ENCODE data around the gene DCAF16. TPM values are rescaled to one million over a fixed set of nuclear protein-coding genes. Genes with fewer than 3 reads are reported as not detected.

Gene DCAF16
- total and polyA plus RNA-seq, 10 of the 15 experiments (the other 5 are each of a cell fraction or from before 2014, with no cell fraction given): 5.8 to 48.6 (median 26.0) TPM

DNA sequence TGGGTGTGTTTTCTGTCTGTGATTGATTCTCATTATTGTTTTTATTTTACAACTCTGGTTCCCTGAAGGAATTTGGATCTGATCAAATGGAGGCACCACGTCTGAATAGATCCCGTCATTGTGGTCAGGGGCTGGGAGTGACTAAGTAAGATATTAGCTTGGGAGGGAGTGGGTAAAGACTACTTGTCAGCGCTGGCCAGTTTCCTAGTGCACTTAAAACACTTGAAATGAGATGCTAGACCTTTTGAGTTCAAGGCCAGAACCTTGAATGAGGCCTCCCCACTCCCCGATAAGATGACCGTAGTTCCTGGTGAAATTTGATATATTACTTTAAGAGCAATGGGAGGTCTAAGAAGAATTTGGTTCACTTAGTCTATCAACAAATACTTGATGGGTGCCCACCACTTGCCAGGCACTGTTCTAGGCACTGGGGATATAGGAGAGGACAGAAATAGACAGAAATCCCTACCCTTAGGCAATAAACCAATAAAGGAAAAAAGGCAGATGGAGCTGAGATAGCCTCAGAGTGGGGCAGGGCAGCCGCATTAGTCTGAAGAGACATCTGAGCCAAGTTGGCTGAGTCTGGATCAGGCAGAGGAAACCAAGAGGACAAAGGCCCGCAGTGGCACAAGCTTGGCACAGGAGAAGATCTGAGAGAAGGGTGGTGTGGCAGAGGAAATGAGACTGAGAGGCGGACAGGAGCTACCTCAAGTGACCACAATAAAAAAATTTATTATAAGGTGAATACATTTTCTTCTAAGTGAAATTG is 41.0 kb downstream of the DCAF16 start:
- SMC1A ChIA-PET (ENCODE audit: uncharacterized antibody, unreplicated experiment): no interaction called here
- no peak for ATAC-seq
- intact Hi-C loops (cut with micrococcal nuclease; ENCODE audit: unreplicated experiment): no loop called here

More for the DNA sequence above, 41.0 kb downstream of the DCAF16 start:
- FAIRE-seq: no peak
- no peak for DNase-seq (ENCODE audit: low read depth, low spot score)
- RAD21 ChIA-PET (ENCODE audit: unreplicated experiment): no interaction called here
- H3K9ac ChIP-seq (ENCODE audit: control insufficient read depth, insufficient read depth, low read length): no peak overlapping the region
- no peaks in the 10 kb centered on the region for H3K36me3 ChIP-seq (ENCODE audit: control insufficient read depth in 2 of 2, insufficient read depth in 2 of 2, low read length in 1 of 2)
- no peak overlapping the region for H3K27ac ChIP-seq (ENCODE audit: control insufficient read depth, insufficient read depth)
- WGBS (ENCODE audit: insufficient coverage, insufficient replicate concordance, low lambda C conversion rate, missing lambda C conversion rate): 38% methylated on average over 8 of the region's 8 CpGs
- H2AFZ ChIP-seq (ENCODE audit: control insufficient read depth, low read depth, low read length): no peak overlapping the region
- in situ Hi-C loops (cut with MboI): no loop called here
- TF ChIP-seq CBX3 (IDR thresholded peaks at IDR 0.05; ENCODE audit: borderline replicate concordance, low read depth) (no peak), ZNF274 (IDR thresholded peaks at IDR 0.05; ENCODE audit: insufficient read depth, insufficient read length) (no peak), HDGF (IDR thresholded peaks at IDR 0.05) (no peak), TBL1XR1 (IDR thresholded peaks at IDR 0.05; ENCODE audit: low read depth, low read length) (no peak), NFYB (IDR thresholded peaks at IDR 0.05; ENCODE audit: insufficient read depth, low read depth, low read length) (no peak), SUZ12 (IDR thresholded peaks at IDR 0.05; ENCODE audit: unreplicated experiment) (no peak), POLR2A (IDR thresholded peaks at IDR 0.05; ENCODE audit: low read depth, low read length) (no peak), NRF1 (conservative IDR thresholded peaks at IDR 0.05; ENCODE audit: low read depth, low read length) (no peak)
- TF ChIP-seq, protein P1, sequence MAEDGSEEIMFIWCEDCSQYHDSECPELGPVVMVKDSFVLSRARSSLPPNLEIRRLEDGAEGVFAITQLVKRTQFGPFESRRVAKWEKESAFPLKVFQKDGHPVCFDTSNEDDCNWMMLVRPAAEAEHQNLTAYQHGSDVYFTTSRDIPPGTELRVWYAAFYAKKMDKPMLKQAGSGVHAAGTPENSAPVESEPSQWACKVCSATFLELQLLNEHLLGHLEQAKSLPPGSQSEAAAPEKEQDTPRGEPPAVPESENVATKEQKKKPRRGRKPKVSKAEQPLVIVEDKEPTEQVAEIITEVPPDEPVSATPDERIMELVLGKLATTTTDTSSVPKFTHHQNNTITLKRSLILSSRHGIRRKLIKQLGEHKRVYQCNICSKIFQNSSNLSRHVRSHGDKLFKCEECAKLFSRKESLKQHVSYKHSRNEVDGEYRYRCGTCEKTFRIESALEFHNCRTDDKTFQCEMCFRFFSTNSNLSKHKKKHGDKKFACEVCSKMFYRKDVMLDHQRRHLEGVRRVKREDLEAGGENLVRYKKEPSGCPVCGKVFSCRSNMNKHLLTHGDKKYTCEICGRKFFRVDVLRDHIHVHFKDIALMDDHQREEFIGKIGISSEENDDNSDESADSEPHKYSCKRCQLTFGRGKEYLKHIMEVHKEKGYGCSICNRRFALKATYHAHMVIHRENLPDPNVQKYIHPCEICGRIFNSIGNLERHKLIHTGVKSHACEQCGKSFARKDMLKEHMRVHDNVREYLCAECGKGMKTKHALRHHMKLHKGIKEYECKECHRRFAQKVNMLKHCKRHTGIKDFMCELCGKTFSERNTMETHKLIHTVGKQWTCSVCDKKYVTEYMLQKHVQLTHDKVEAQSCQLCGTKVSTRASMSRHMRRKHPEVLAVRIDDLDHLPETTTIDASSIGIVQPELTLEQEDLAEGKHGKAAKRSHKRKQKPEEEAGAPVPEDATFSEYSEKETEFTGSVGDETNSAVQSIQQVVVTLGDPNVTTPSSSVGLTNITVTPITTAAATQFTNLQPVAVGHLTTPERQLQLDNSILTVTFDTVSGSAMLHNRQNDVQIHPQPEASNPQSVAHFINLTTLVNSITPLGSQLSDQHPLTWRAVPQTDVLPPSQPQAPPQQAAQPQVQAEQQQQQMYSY (CRISPR knock-in tag; IDR thresholded peaks at IDR 0.05): no peak
- no peak overlapping the region for H3K4me3 ChIP-seq
- POLR2A ChIA-PET: no interaction called here
- no peaks in the 10 kb centered on the region for H3K79me2 ChIP-seq (ENCODE audit: control insufficient read depth, insufficient read depth, low read length)
- H3K9me3 ChIP-seq (replicated peaks; ENCODE audit: control insufficient read depth, insufficient read depth, low read length): no peaks in the 10 kb centered on the region; the same call in 2 of the 3 replicates
- BruUV-seq (replicated peaks): no TSS peak
- H4K20me1 ChIP-seq (ENCODE audit: control insufficient read depth, insufficient read depth): no peaks in the 10 kb centered on the region
- H3K4me1 ChIP-seq (ENCODE audit: control insufficient read depth, insufficient read depth, low read length): no peaks in the 10 kb centered on the region
- no peak overlapping the region for H3K4me2 ChIP-seq (ENCODE audit: control insufficient read depth, insufficient read depth)
- CTCF ChIA-PET: no interaction called here
- no peaks in the 10 kb centered on the region for H3K27me3 ChIP-seq (replicated peaks in 1 of 2; ENCODE audit: control insufficient read depth in 2 of 2, insufficient read depth in 2 of 2, low read length in 1 of 2)

Measured in GM12878 (cell line).